AG04449 (cell line): ENCODE data around the gene CD300C.

ENCODE experiments used
- CTCF ChIA-PET: fragments of 350-600 bp; formaldehyde crosslinking; extraction: SDS; loops from one replicate; lab custom pipeline; 2021; ENCODE audit warnings: antibody characterized with exemption; lab: Yijun Ruan, JAX
- POLR2A ChIA-PET: fragments of 400-600, 350-600 bp; formaldehyde crosslinking; extraction: SDS; loops from one replicate; lab custom pipeline; 2020; ENCODE audit warnings: antibody characterized with exemption, inconsistent platforms; lab: Yijun Ruan, JAX
- DNase-seq: peaks from one replicate; pipeline ENCODE4 v3.0.0-alpha.2; 2010; ENCODE audit warnings: low read depth, low spot score
- H3K4me3 ChIP-seq: 2 replicates; pipeline ENCODE4 v1.5.1; 2011; ENCODE audit warnings: low read depth, mild to moderate bottlenecking, control low read depth, low read length
- CTCF ChIP-seq: IDR thresholded peaks from one replicate; pipeline ENCODE4 v1.5.1; 2011; ENCODE audit warnings: mild to moderate bottlenecking, moderate library complexity, low read length, control low read depth, inconsistent platforms; ENCODE audit not compliant: insufficient read depth; ENCODE audit errors: missing control alignments

CD300C gene

GRCh38 chr17:74554909-74555308 lies 9.0 kb upstream of the CD300C start:
- no peak overlapping the region for H3K4me3 ChIP-seq
- CTCF ChIA-PET: no interaction called here
- POLR2A ChIA-PET: no interaction called here
- DNase-seq: no peak
- no peak for TF ChIP-seq CTCF

- ChIA-PET CTCF (no interaction called here), POLR2A (no interaction called here)
- TF ChIP-seq CTCF: no peak
- no peak for DNase-seq
- no peak overlapping the region for H3K4me3 ChIP-seq
Observed at GRCh38 chr17:74552037-74552436, 6.1 kb upstream of the CD300C start.

- TF ChIP-seq CTCF: no peak
- no peak for DNase-seq
- POLR2A ChIA-PET: no interaction called here
- H3K4me3 ChIP-seq: no peak overlapping the region
- CTCF ChIA-PET: no interaction called here
Observed at GRCh38 chr17:74550602-74551001, 4.7 kb upstream of the CD300C start.

GRCh38 chr17:74549343-74549742 lies 3.4 kb upstream of the CD300C start:
- POLR2A ChIA-PET: no interaction called here
- no peak for TF ChIP-seq CTCF
- no peak overlapping the region for H3K4me3 ChIP-seq
- DNase-seq: no peak
- CTCF ChIA-PET: no interaction called here

- no peak overlapping the region for H3K4me3 ChIP-seq
- CTCF ChIA-PET: no interaction called here
- no peak for TF ChIP-seq CTCF
- POLR2A ChIA-PET: no interaction called here
- DNase-seq: no peak
Observed at GRCh38 chr17:74547736-74548135, 1.8 kb upstream of the CD300C start.

- ChIA-PET CTCF (no interaction called here), POLR2A (no interaction called here)
- no peak for TF ChIP-seq CTCF
- no peak for DNase-seq
- H3K4me3 ChIP-seq: no peak overlapping the region
Observed at GRCh38 chr17:74547264-74547663, 1.3 kb upstream of the CD300C start.
